HG03565 (cell line): Measurements from ENCODE around the gene PIP5K1C.
A peak's percentile ranks its signal among the peaks of the same experiment; 100 is the strongest.

ENCODE experiments used
- ATAC-seq: cut with Tn5 transposase; IDR thresholded peaks from one replicate; pipeline ENCODE4 v1.9.1; 2021; ENCODE audit warnings: mild to moderate bottlenecking, moderate library complexity; ENCODE audit not compliant: unreplicated experiment

The PIP5K1C gene

GRCh38 chr19:3721887-3722442, 21.7 kb upstream of the PIP5K1C start:
- no peak for ATAC-seq

- no peak for ATAC-seq
Observed at GRCh38 chr19:3721131-3721886, 21.0 kb upstream of the PIP5K1C start.

GRCh38 chr19:3720349-3720917, 20.2 kb upstream of the PIP5K1C start:
- ATAC-seq, result no peak

- no peak for ATAC-seq
Observed at GRCh38 chr19:3719868-3720267, 19.6 kb upstream of the PIP5K1C start.

GRCh38 chr19:3716147-3716668, 15.9 kb upstream of the PIP5K1C start:
- ATAC-seq, result no peak

GRCh38 chr19:3712663-3713611, 12.7 kb upstream of the PIP5K1C start:
- ATAC-seq, result no peak

GRCh38 chr19:3710265-3710812, 10.1 kb upstream of the PIP5K1C start:
- ATAC-seq, result no peak

- ATAC-seq, result no peak
Observed at GRCh38 chr19:3708207-3708931, 8.1 kb upstream of the PIP5K1C start, which contains the start of gene TJP3. TSS of gene TJP3 (plus strand) at chr19:3708384. CDS start at chr19:3728433, 20,049 bp downstream.

- ATAC-seq, result no peak
Observed at GRCh38 chr19:3707868-3708206, 7.6 kb upstream of the PIP5K1C start.

- ATAC-seq, result no peak
Observed at GRCh38 chr19:3701200-3701599, 932 bp upstream of the PIP5K1C start.

- ATAC-seq, result peak; percentile 11
Observed at GRCh38 chr19:3699741-3700241, 477 bp downstream of the PIP5K1C start.

GRCh38 chr19:3698974-3699740, 1.1 kb downstream of the PIP5K1C start:
- no peak for ATAC-seq

- ATAC-seq, result no peak
Observed at GRCh38 chr19:3698386-3698950, 1.8 kb downstream of the PIP5K1C start.

GRCh38 chr19:3697671-3698385, 2.4 kb downstream of the PIP5K1C start:
- no peak for ATAC-seq

- ATAC-seq, result no peak
Observed at GRCh38 chr19:3697094-3697493, 3.2 kb downstream of the PIP5K1C start.

- ATAC-seq, result no peak
Observed at GRCh38 chr19:3696660-3696995, 3.6 kb downstream of the PIP5K1C start.

- no peak for ATAC-seq
Observed at GRCh38 chr19:3695986-3696659, 4.1 kb downstream of the PIP5K1C start.
